Measurements from ENCODE around the gene SETD6. TPM values are rescaled to one million over a fixed set of nuclear protein-coding genes. Genes with fewer than 3 reads are reported as not detected.
A peak's percentile ranks its signal among the peaks of the same experiment; 100 is the strongest.

SETD6 gene
- total and polyA plus RNA-seq, 9 of the 15 experiments (the other 6 are each of a cell fraction or from before 2014, with no cell fraction given): 9.2 to 40.9 (median 19.8) TPM

DNA sequence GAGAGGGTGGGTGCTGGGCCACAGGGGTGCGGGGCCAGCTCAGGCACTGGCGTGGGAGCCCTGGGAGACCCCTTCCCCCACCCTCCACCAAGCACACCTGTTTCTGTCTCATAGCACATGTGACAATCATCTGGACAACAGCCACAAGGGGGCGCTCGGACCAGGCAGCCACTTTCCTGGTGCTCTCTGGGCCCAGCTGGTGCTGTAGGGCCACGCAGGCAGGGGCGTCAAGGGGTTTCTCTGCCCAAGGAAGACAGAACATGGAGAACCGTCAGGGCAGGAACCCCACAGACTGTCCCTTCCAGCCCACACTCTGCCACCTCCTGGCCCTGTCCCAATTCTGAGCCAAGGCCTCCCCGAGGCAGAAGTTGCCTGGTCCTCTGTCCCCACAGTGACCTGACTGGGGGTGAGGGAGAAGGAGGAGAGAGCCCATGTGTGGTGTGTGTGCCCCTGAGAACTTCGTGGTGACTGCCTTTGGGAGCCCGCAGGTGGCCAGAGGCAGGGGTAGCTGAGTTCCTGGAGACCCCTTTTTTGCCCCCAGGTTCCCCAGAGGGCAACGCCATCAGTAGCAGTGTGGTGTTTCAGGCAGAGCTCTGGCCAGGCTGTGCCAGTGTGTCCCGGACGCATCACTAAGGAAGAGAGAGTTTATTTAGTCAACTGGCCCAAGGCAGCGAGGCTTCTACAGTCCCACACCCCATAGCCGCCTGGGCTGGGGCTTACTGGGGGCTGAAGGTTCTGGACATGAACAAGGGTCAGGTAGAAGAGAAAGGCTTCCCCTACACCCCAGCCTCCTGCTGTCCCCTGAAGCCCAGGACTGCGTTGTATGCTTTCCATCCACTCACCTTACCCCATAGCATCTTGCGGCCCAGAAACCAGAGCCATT is 3.1 kb upstream of the SETD6 start (continued):
- TF ChIP-seq CBFA2T3 (IDR thresholded peaks at IDR 0.05): 0 out of 2 replicates have a peak, but pooled peaks have one; percentile 22
- peak; percentile 56; the same call in 1 of the 2 replicates for TF ChIP-seq KLF16 (IDR thresholded peaks at IDR 0.05)
- no peak for TF ChIP-seq SMARCA5 (IDR thresholded peaks at IDR 0.05)
- TF ChIP-seq ZNF133 (CRISPR knock-in tag; IDR thresholded peaks at IDR 0.05): no peak
- no peak for TF ChIP-seq PHTF2 (CRISPR knock-in tag; IDR thresholded peaks at IDR 0.05)
- no peak for TF ChIP-seq SRSF7 (optimal IDR thresholded peaks at IDR 0.05; ENCODE audit: low read depth, low read length)
- no peak for TF ChIP-seq SMAD3 (CRISPR knock-in tag; conservative IDR thresholded peaks at IDR 0.05)
- TF ChIP-seq, protein P1, sequence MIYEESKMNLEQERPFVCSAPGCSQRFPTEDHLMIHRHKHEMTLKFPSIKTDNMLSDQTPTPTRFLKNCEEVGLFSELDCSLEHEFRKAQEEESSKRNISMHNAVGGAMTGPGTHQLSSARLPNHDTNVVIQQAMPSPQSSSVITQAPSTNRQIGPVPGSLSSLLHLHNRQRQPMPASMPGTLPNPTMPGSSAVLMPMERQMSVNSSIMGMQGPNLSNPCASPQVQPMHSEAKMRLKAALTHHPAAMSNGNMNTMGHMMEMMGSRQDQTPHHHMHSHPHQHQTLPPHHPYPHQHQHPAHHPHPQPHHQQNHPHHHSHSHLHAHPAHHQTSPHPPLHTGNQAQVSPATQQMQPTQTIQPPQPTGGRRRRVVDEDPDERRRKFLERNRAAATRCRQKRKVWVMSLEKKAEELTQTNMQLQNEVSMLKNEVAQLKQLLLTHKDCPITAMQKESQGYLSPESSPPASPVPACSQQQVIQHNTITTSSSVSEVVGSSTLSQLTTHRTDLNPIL (CRISPR knock-in tag; IDR thresholded peaks at IDR 0.05): no peak
- TF ChIP-seq MTF1 (CRISPR knock-in tag; IDR thresholded peaks at IDR 0.05; ENCODE audit: borderline replicate concordance): no peak
- TF ChIP-seq, protein P2, sequence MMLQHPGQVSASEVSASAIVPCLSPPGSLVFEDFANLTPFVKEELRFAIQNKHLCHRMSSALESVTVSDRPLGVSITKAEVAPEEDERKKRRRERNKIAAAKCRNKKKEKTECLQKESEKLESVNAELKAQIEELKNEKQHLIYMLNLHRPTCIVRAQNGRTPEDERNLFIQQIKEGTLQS (IDR thresholded peaks at IDR 0.05): no peak
- TF ChIP-seq, protein P2 (CRISPR knock-in tag; conservative IDR thresholded peaks at IDR 0.05): no peak
- TF ChIP-seq PRPF4 (IDR thresholded peaks at IDR 0.05; ENCODE audit: insufficient read depth, low read depth, low read length, poor library complexity, severe bottlenecking): no peak
- TF ChIP-seq SIN3B (IDR thresholded peaks at IDR 0.05; ENCODE audit: low read depth): no peak
- TF ChIP-seq GTF2B (IDR thresholded peaks at IDR 0.05; ENCODE audit: extremely low read depth, insufficient read length): no peak
- TF ChIP-seq NR0B1 (IDR thresholded peaks at IDR 0.05; ENCODE audit: partially characterized antibody): no peak
